ENCODE results near the gene NT5DC3.

The NT5DC3 gene

DNA sequence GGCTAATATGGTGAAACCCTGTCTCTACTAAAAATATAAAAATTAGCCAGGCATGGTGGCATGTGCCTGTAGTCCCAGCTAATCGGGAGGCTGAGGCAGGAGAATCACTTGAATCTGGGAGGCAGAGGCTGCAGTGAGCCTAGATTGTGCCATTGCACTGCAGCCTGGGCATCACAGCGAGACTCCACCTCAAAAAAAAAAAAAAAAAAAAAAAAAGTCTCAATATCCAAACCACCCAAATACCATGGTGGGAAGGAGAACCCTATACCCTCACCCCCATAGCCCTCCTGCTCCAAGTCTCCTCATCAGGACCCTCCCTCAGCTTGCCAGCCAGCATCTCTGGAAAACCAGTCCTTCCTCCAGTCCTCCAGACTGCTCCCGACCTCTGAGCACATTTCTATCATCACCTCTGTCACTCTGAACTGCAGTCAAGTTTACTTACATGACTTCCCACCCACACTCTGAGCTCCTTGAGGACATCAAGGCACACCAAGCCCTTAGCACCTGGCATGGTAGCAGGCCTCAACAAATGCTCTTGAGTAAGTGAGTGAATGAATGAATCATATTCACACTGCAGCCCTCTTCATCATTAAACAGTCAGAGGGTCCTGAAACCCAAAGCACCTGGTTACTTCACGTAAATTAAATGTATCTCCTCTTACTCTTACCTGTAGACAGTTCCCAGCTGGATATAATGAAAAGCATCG, 35.2 kb downstream of the NT5DC3 start:
- TF ChIP-seq, protein P1, sequence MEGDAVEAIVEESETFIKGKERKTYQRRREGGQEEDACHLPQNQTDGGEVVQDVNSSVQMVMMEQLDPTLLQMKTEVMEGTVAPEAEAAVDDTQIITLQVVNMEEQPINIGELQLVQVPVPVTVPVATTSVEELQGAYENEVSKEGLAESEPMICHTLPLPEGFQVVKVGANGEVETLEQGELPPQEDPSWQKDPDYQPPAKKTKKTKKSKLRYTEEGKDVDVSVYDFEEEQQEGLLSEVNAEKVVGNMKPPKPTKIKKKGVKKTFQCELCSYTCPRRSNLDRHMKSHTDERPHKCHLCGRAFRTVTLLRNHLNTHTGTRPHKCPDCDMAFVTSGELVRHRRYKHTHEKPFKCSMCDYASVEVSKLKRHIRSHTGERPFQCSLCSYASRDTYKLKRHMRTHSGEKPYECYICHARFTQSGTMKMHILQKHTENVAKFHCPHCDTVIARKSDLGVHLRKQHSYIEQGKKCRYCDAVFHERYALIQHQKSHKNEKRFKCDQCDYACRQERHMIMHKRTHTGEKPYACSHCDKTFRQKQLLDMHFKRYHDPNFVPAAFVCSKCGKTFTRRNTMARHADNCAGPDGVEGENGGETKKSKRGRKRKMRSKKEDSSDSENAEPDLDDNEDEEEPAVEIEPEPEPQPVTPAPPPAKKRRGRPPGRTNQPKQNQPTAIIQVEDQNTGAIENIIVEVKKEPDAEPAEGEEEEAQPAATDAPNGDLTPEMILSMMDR (IDR thresholded peaks at IDR 0.05; ENCODE audit: insufficient read depth, low read depth, low read length, missing control alignments): no peak
- DNase-seq (ENCODE audit: low read depth): no peak
- no peak overlapping the region for H3K4me3 ChIP-seq (ENCODE audit: low read depth, low read length)

- TF ChIP-seq, protein P1 (IDR thresholded peaks at IDR 0.05; ENCODE audit: insufficient read depth, low read depth, low read length, missing control alignments): no peak
- no peak overlapping the region for H3K4me3 ChIP-seq (ENCODE audit: low read depth, low read length)
- no peak for DNase-seq (ENCODE audit: low read depth)
Observed at GRCh38 chr12:103803847-103804246, 37.2 kb downstream of the NT5DC3 start.

DNA sequence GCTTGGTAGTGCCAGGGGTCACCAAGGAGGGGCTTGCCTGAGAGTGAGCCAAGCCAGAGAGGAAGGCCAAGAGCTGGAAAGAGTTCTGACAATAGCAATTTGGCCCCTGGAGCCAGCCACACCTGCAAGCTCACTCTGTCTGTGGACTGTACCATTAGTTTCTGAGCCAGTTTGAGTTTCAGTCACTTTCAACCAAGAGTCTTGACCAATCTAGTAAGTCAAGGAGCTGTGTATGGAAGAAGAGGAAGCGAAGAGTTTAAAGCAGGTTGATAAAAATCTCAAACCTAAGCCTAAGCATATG, 38.5 kb downstream of the NT5DC3 start:
- no peak for DNase-seq (ENCODE audit: low read depth)
- no peak overlapping the region for H3K4me3 ChIP-seq (ENCODE audit: low read depth, low read length)
- TF ChIP-seq, protein P1 (IDR thresholded peaks at IDR 0.05; ENCODE audit: insufficient read depth, low read depth, low read length, missing control alignments): no peak

DNA sequence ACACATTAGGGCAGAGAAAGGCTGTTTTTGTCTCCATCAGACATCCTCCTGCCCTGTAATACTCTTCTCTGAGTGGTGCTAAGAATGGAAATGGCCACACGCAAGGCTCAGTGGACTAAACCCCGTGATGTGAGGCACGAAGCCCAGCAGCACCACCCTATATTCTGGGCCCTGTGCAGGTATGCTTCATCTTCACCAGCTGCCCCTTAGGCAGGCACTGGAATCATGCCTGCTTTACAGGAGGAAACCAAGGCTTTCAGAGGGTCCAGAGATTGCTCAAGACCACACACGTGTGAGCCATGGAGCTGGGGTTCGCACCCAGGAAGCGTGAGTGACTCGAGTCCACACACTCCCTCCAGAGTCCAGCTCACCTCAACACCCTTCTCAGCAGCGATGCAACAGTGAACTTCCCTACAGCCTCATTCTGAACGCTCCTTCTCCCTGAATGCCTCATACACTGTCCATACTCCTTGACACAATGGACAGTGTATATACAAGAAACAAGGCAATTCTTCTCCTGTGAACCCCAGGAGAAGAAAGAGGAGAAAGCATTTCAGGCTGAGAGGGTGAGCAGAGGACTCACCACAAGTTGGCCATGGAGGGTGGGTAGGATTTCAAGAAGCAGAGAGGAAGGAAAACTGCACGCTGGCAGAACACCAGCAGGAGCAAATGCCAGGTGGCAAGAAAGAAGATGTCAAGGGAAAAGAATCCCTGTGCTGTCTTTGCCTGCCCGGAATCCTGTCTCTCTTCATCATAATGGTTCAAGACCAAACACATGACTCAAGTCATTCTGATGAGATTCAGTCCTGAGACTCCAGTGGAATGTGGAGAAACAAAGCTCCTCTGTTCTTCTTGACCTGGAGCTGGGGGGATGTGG, 39.1 kb downstream of the NT5DC3 start:
- no peak overlapping the region for H3K4me3 ChIP-seq (ENCODE audit: low read depth, low read length)
- no peak for DNase-seq (ENCODE audit: low read depth)
- TF ChIP-seq, protein P1 (IDR thresholded peaks at IDR 0.05; ENCODE audit: insufficient read depth, low read depth, low read length, missing control alignments): no peak

GRCh38 chr12:103799857-103800771, 40.9 kb downstream of the NT5DC3 start:
- DNase-seq (ENCODE audit: low read depth): no peak
- TF ChIP-seq, protein P1 (IDR thresholded peaks at IDR 0.05; ENCODE audit: insufficient read depth, low read depth, low read length, missing control alignments): no peak
- H3K4me3 ChIP-seq (ENCODE audit: low read depth, low read length): no peak overlapping the region

DNA sequence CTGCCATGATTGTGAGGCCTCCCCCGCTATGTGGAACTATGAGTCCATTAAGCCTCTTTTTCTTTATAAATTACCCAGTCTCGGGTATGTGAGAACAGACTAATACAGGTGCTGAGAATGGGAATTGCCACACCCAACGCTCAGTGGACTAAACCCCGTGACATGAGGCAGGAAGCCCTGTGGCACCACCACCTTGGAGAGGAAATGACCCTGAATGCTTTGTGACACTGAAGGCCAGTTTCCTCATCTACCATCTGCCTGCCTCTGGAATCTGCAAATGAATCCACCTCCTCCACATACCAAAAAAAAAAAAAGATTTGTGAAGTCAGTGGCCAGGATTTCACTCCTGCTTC, 41.6 kb downstream of the NT5DC3 start:
- DNase-seq (ENCODE audit: low read depth): no peak
- no peak overlapping the region for H3K4me3 ChIP-seq (ENCODE audit: low read depth, low read length)
- TF ChIP-seq, protein P1 (IDR thresholded peaks at IDR 0.05; ENCODE audit: insufficient read depth, low read depth, low read length, missing control alignments): no peak

Data from GM12865 (cell line).